GM21390 (cell line): ENCODE data around the gene SLC4A4.
A peak's percentile ranks its signal among the peaks of the same experiment; 100 is the strongest.

Source experiments
- ATAC-seq: cut with Tn5 transposase; IDR thresholded peaks from one replicate; pipeline ENCODE4 v1.9.1; 2021; ENCODE audit not compliant: unreplicated experiment

SLC4A4 gene

DNA sequence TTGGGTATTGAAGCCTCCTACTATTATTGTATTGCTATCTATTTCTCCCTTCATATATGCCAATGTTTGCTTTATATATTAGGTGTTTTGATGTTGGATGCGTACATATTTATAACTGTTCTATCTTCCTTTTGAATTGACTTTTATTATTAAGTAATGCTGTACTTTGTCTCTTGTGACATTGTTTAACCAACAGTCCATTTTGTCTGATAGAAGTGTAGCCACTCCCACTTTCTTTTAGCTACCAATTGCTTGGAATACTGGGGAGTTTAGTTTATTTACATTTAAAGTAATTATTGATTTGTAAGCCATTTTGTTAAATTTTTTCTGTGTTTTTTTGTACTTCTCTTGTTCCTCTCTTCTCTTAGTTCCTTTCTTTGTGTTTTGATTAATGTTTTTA, 249.2 kb downstream of the SLC4A4 start:
- no peak for ATAC-seq

DNA sequence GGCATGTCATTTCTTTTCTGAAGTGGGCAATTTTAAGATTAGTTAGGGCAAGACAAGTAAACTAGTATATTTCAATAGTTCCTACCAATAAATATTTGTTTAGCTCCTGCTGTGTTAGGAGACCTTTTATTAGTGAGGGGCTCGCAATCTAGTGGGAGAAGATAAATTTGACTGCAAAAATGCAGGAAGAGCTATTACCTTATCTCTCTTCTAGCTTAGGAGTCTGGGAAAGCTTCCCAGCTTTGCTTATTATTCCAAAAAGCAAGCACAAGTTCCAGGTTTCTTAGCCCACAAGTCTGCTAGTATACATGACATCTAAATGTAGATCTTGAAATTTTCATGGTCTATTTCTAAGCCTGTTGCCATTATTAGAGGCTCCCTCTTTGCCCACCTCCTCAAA, 254.0 kb downstream of the SLC4A4 start:
- no peak for ATAC-seq

DNA sequence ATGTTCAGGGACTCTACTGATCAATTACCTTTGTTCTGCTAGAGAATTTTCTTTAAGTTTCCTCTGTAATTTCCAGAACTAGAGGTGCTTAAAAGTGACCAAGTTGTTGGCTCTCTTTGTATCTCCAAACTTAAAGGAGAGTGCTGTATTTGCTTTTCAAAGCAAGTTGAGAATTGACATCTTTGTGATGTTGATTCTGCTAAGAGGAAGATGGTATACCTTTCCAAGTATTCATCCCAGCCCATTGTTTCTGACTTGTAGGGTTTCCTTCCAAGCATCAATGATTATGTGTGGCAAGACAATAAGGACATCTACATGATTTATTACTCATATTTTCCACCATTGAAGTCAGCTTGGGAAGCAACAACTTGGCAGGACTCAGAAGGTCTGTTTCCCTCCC, 254.5 kb downstream of the SLC4A4 start:
- ATAC-seq: no peak

DNA sequence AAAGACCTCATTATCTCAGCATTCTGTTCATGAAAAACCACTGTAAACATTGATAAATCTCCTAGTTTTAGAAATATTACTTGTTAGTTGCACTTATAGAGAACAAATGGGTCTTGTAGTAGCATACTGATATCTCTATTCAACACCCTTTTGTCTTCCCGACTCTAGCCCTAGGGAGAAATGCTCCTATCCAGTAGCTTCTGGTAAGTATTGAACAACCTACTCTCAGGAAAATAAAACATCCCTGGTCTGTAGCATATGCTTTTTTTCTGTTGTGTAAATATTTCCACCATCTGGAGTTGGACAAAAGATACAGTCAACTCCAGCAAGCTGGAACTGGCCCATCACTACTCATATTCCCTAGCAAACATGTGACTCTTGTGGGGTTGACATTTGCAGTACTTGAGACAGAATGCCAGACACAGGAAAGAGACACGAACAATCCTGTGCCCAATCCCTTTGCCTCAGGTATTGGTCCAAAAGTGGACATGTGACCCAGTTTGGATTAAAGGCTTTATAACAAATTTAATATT, 256.8 kb downstream of the SLC4A4 start:
- no peak for ATAC-seq

DNA sequence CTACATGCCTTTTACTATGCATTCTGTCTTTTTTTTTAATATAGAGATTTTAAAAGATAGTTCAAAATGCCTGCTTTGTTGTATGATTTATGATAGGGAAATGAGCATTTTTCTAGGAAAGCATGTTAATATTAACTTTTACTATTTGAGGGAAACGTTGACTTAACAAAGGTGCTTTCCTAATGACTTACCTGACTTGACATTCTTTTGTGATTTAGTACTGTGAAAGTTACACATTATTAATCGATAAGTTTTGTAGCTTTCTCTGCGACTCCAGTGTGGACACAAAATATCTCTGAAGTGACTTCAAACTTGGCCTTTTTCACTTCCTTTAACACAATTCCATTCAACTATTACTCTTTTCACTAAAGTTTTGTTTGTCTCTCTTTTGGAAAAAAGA, 260.8 kb downstream of the SLC4A4 start:
- ATAC-seq: no peak

DNA sequence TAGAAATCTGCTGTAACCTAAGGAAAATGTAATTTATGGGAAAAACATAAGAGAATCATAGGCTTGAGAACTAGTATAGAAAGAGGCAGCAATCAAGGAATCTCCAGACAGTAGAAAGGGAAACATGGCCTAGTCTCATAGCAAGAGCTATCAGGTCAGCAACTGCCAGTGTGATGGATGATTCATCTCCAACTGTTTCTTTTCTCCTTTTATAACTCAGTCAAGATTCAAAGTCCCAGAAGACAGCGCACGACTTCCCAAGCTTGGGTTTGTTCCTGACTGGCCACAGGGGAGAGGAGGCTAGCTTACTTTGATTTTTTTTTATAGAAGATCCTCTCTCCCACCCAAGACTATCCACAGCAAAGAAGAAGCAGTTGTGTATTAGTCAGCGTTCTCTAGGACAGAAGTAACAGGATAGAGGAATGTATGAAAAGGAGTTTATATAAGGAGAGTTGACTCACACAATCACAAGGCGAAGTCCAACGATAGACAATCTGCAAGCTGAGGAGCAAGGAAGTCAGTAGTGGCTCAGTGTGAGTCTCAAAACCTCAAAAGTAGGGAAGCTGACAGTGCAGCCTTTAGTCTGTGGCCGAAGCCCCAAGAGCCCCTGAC, 263.6 kb downstream of the SLC4A4 start:
- ATAC-seq: no peak

DNA sequence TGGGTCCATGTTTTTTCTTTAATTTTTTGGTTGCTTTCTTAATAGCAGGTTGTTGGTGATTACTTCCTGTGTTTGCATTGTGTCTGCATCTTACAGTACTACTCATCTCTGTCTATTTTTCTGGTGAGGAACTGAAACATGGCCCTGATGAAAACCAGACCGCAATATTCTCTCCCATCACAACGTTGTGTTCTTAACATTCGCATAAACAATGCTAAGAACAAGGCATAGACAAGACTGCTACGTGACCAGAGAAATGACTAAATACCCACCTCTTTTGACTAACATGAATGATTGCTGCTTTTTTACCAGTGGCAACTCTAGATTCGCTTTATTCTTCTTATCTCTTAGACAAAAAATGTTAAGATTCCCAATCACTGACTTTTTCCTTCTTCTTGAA, 266.0 kb downstream of the SLC4A4 start:
- ATAC-seq: peak; percentile 96

DNA sequence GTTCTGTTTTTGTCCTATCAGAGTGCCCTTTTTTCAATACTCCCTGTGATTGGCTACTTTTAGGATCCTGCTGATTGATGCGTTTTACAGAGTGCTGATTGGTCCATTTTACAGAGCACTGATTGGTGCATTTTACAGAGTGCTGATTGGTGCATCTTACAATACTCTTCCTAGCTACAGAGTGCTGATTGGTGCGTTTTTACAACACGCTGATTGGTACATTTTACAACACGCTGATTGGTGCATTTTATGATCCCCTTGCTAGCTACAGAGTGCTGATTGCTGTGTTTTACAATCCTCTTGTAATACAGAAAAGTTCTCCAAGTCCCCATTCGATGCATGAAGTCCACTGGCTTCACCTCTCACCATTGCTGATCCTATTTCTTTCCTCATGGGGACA, 268.3 kb downstream of the SLC4A4 start:
- no peak for ATAC-seq

DNA sequence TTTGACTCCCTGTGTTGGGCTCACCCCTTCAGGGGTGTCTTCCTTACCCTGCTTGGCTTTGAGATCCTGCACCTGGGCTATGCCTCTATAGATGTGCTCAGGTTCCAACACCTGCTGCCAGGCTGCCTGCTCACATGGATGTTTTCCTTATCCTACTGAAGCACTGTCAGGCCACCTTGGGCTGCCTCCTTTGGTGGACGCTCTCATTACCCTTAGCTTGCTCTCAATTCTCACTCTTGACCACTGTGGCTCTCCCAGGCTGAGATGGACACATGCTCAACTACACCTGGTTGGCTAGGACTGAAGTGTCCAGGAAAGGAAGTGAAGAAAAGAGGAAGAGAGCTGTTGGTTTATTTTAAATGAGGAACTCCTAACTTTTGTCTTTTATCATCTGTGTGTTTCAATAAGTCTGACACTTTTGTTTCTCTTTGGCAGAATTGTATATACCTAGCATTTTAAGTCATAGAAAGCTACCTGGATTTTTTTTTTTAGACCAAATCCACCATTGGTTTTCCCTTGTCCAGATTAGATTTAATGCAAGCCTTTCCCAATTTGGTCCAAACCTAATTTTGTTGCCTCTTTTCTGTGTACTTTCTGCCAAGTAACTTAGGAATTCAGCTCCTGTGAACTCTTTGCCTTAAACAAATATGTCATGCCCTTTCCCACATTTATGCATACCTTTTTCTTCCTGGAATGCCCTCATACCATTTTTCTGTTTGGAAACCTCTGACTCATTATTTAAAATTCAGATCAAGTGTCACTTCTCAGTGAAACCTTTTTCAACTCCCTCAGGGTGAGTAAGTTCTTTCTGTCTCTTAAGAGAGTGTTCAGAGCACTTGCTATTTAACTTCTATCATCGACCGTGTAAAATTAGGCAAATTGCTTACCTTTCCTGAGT, 269.2 kb downstream of the SLC4A4 start:
- no peak for ATAC-seq

DNA sequence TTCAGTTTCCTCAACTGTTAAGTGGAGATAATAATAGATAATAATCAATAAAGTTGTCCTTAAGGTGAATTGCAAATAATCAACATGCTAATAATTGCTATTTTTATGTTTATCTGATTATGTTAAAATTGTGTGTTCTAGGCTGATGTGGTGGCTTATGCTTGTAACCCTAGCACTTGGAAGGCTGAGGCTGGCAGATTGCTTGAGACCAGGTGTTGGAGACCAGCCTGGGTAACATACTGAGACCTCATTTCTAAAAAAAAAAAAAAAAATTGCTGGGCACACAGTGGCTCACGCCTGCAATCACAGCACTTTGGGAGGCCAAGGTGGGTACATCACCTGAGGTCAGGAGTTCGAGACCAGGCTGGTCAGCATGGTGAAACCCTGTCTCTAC, 269.9 kb downstream of the SLC4A4 start:
- no peak for ATAC-seq

DNA sequence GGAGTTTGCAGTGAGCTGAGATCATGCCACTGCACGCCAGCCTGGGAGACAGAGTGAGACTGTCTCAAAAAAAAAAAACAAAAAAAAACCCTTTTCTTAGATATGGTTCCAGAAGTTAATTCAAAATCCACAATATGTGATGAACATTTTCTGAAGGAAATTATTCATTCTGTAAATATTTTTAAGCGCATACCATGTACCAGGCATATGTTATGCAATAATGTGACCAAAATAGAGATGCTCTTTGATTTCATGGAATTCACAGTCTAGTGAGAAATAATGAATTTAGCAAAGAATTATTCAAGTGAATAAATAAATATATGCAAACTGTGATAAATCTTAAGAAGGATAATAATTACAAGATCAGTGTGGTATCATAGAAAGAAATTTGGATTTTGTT, 270.3 kb downstream of the SLC4A4 start:
- no peak for ATAC-seq

DNA sequence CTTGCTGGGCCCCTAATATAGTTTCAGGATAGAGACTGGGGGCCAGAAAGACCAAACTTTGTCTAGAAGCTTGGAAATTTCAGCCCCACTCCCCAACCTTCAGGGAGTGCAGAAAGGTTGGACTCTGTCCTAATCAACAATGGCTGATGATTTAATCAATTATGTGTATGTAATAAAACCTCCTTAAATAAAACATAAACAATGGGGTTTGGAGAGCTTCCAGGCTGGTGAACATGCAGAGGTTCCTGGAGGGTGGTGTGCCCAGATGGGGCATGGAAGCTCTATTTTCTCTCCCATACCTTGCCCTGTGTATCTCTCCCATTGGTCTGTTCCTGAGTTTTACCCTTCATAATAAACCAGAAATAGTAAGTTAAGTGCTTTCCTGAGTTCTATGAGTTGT, 270.8 kb downstream of the SLC4A4 start:
- ATAC-seq: no peak

DNA sequence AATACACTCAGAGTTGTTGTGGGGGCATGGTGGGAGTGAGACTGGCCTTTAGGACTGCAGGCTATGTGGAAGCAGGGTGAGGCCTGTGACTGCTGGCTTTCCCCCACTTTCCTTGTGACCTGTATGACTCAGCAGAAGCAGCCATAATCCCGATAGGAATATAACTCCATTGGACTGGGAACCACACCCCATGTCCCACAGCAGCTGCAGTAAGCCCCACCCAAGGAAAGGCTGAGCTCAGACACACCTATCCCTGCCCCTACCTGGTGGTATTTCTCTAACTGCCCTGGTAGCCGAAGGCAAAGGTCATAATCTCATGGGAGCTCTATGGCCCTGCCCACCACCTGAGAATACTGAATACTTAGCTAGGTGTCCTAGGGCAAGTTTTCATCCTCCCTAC, 275.8 kb downstream of the SLC4A4 start:
- no peak for ATAC-seq

DNA sequence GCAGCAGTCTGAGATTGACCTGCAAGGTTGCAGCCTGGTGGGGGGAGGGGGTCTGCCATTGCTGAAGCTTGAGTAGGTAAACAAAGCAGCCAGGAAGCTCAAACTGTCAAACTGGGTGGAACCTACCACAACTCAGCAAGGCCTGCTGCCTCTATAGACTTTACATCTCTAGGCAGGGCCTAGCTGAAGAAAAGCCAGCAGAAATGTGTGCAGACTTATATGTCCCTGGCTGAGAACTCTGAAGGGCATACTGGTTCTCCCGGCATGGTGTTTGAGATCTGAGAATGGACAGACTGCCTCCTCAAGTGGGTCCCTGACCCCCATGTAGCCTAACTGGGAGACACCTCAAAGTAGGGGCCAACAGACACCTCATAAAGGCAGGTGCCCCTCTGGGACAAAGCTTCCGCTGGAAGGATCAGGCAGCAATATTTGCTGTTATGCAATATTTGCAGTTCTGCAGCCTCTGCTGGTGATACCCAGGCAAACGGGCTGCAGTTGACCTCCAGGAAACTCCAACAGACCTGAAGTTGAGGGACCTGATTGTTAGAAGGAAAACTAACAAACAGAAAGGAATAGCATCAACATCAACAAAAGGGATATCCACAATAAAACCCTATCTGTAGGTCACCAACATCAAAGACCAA, 277.5 kb downstream of the SLC4A4 start:
- no peak for ATAC-seq
